ENCODE results near the gene NEUROD6.

Gene NEUROD6

GRCh38 chr7:31345421-31345820, 4.9 kb upstream of the NEUROD6 start:
- no peak overlapping the region for H3K27ac ChIP-seq (ENCODE audit: low read length)

GRCh38 chr7:31343516-31344305, 3.2 kb upstream of the NEUROD6 start:
- Histone ChIP-seq H3K9ac (ENCODE audit: low read length) (no peak overlapping the region), H3K4me1 (ENCODE audit: low read length) (no peaks in the 10 kb centered on the region), H3K27ac (ENCODE audit: low read length) (no peak overlapping the region), H3K79me2 (ENCODE audit: low read length) (no peaks in the 10 kb centered on the region), H3F3A (ENCODE audit: insufficient read depth, low read length) (no peaks in the 10 kb centered on the region), H3K4me2 (ENCODE audit: low read depth, low read length) (no peak overlapping the region), H3K4me3 (ENCODE audit: low read length) (no peak overlapping the region), H3K9me2 (replicated peaks; ENCODE audit: insufficient read depth, low read length) (no peaks in the 10 kb centered on the region), H3K9me3 (replicated peaks; ENCODE audit: insufficient read depth, low read length) (no peaks in the 10 kb centered on the region), H4K20me1 (ENCODE audit: insufficient read depth, low read length) (no peaks in the 10 kb centered on the region), H3K36me3 (replicated peaks; ENCODE audit: insufficient read depth, low read length) (no peaks in the 10 kb centered on the region), H2AFZ (ENCODE audit: low read length) (no peak overlapping the region), H3K27me3 (replicated peaks; ENCODE audit: insufficient read depth, low read length) (no peaks in the 10 kb centered on the region)
- DNase-seq: no peak
- TF ChIP-seq EZH2phosphoT487 (IDR thresholded peaks at IDR 0.05; ENCODE audit: low read length) (no peak), CTCF (IDR thresholded peaks at IDR 0.05; ENCODE audit: low read length) (no peak), EZH2 (optimal IDR thresholded peaks at IDR 0.05; ENCODE audit: low read depth, low read length) (no peak)

More at GRCh38 chr7:31345421-31345820, 4.9 kb upstream of the NEUROD6 start:
- Histone ChIP-seq H3K27me3 (replicated peaks; ENCODE audit: insufficient read depth, low read length) (no peaks in the 10 kb centered on the region), H3K9me2 (replicated peaks; ENCODE audit: insufficient read depth, low read length) (no peaks in the 10 kb centered on the region), H3K36me3 (replicated peaks; ENCODE audit: insufficient read depth, low read length) (no peaks in the 10 kb centered on the region), H2AFZ (ENCODE audit: low read length) (no peak overlapping the region), H4K20me1 (ENCODE audit: insufficient read depth, low read length) (no peaks in the 10 kb centered on the region), H3K4me3 (ENCODE audit: low read length) (no peak overlapping the region), H3K9ac (ENCODE audit: low read length) (no peak overlapping the region), H3K79me2 (ENCODE audit: low read length) (no peaks in the 10 kb centered on the region), H3K4me1 (ENCODE audit: low read length) (no peaks in the 10 kb centered on the region), H3K4me2 (ENCODE audit: low read depth, low read length) (no peak overlapping the region), H3F3A (ENCODE audit: insufficient read depth, low read length) (no peaks in the 10 kb centered on the region), H3K9me3 (replicated peaks; ENCODE audit: insufficient read depth, low read length) (no peaks in the 10 kb centered on the region)
- TF ChIP-seq EZH2phosphoT487 (IDR thresholded peaks at IDR 0.05; ENCODE audit: low read length): no peak
- no peak for TF ChIP-seq CTCF (IDR thresholded peaks at IDR 0.05; ENCODE audit: low read length)
- no peak for TF ChIP-seq EZH2 (optimal IDR thresholded peaks at IDR 0.05; ENCODE audit: low read depth, low read length)
- DNase-seq: no peak

GRCh38 chr7:31341141-31341540, 615 bp upstream of the NEUROD6 start:
- H3K27me3 ChIP-seq (replicated peaks; ENCODE audit: insufficient read depth, low read length): no peaks in the 10 kb centered on the region
- no peaks in the 10 kb centered on the region for H4K20me1 ChIP-seq (ENCODE audit: insufficient read depth, low read length)
- no peaks in the 10 kb centered on the region for H3K4me1 ChIP-seq (ENCODE audit: low read length)
- TF ChIP-seq EZH2 (optimal IDR thresholded peaks at IDR 0.05; ENCODE audit: low read depth, low read length) (no peak), EZH2phosphoT487 (IDR thresholded peaks at IDR 0.05; ENCODE audit: low read length) (no peak), CTCF (IDR thresholded peaks at IDR 0.05; ENCODE audit: low read length) (no peak)
- no peaks in the 10 kb centered on the region for H3F3A ChIP-seq (ENCODE audit: insufficient read depth, low read length)
- no peaks in the 10 kb centered on the region for H3K79me2 ChIP-seq (ENCODE audit: low read length)
- no peaks in the 10 kb centered on the region for H3K9me2 ChIP-seq (replicated peaks; ENCODE audit: insufficient read depth, low read length)
- H3K4me3 ChIP-seq (ENCODE audit: low read length): no peak overlapping the region
- H3K27ac ChIP-seq (ENCODE audit: low read length): no peak overlapping the region
- no peaks in the 10 kb centered on the region for H3K36me3 ChIP-seq (replicated peaks; ENCODE audit: insufficient read depth, low read length)
- no peak overlapping the region for H3K4me2 ChIP-seq (ENCODE audit: low read depth, low read length)
- no peak overlapping the region for H3K9ac ChIP-seq (ENCODE audit: low read length)
- DNase-seq: no peak
- no peak overlapping the region for H2AFZ ChIP-seq (ENCODE audit: low read length)
- H3K9me3 ChIP-seq (replicated peaks; ENCODE audit: insufficient read depth, low read length): no peaks in the 10 kb centered on the region
